Mesendoderm (in vitro differentiated cells): Measurements from ENCODE around the gene AGAP1.

Source experiments
- DNase-seq: peaks from one replicate; pipeline ENCODE4 v3.0.0; 2013
- H2AK5ac ChIP-seq: 2 replicates; pipeline ENCODE4 v1.6.1; 2013; ENCODE audit warnings: low read length, inconsistent platforms
- H2BK120ac ChIP-seq: 2 replicates; pipeline ENCODE4 v1.6.1; 2013; ENCODE audit warnings: low read depth, mild to moderate bottlenecking, low read length, moderate library complexity, mixed read lengths
- H2BK15ac ChIP-seq: replicated peaks from 2 replicates; pipeline ENCODE4 v1.6.1; 2013; ENCODE audit warnings: low read depth, mild to moderate bottlenecking, moderate library complexity
- H2BK5ac ChIP-seq: 2 replicates; pipeline ENCODE4 v1.6.1; 2013; ENCODE audit warnings: low read length, inconsistent platforms
- H3K18ac ChIP-seq: 2 replicates; pipeline ENCODE4 v1.6.1; 2013; ENCODE audit warnings: mild to moderate bottlenecking, low read length, mixed read lengths
- H3K23ac ChIP-seq: one replicate; pipeline ENCODE4 v1.6.1; 2013; ENCODE audit warnings: low read length
- H3K27ac ChIP-seq: 2 replicates; pipeline ENCODE4 v1.5.1; 2013; ENCODE audit warnings: low read depth, mild to moderate bottlenecking, inconsistent platforms, low read length, moderate library complexity
- H3K27me3 ChIP-seq: 2 replicates; pipeline ENCODE4 v1.6.1; 2013; ENCODE audit warnings: low read length, control low read depth, mild to moderate bottlenecking, inconsistent platforms; ENCODE audit not compliant: insufficient read depth, poor library complexity
- H3K36me3 ChIP-seq: 2 replicates; pipeline ENCODE4 v1.6.1; 2013; ENCODE audit warnings: low read length, inconsistent platforms; ENCODE audit not compliant: control insufficient read depth, insufficient read depth
- H3K4ac ChIP-seq: one replicate; pipeline ENCODE4 v1.6.1; 2013; ENCODE audit warnings: low read depth, mild to moderate bottlenecking, low read length, moderate library complexity
- H3K4me1 ChIP-seq: 2 replicates; pipeline ENCODE4 v1.6.1; 2013; ENCODE audit warnings: low read depth, low read length, inconsistent platforms; ENCODE audit not compliant: control insufficient read depth
- H3K4me2 ChIP-seq: 2 replicates; pipeline ENCODE4 v1.6.1; 2013; ENCODE audit warnings: low read length
- H3K4me3 ChIP-seq: 2 replicates; pipeline ENCODE4 v1.5.1; 2013; ENCODE audit warnings: mild to moderate bottlenecking, low read length
- H3K56ac ChIP-seq: one replicate; pipeline ENCODE4 v1.6.1; 2013; ENCODE audit warnings: low read length
- H3K79me1 ChIP-seq: 2 replicates; pipeline ENCODE4 v1.6.1; 2013; ENCODE audit warnings: low read length, inconsistent platforms
- H3K79me2 ChIP-seq: 2 replicates; pipeline ENCODE4 v1.6.1; 2013; ENCODE audit warnings: mild to moderate bottlenecking, low read length; ENCODE audit not compliant: control insufficient read depth, insufficient read depth
- H3K9ac ChIP-seq: 2 replicates; pipeline ENCODE4 v1.6.1; 2013; ENCODE audit warnings: low read length, inconsistent platforms
- H4K5ac ChIP-seq: one replicate; pipeline ENCODE4 v1.6.1; 2013; ENCODE audit warnings: low read length
- H4K8ac ChIP-seq: one replicate; pipeline ENCODE4 v1.6.1; 2013; ENCODE audit warnings: low read depth, mild to moderate bottlenecking, control low read depth, low read length, moderate library complexity
- WGBS: extraction: QIAGEN DNeasy Blood & Tissue Kit; methylation state at CpG from one replicate; pipeline ENCODE4 v1.1.7; 2013; ENCODE audit warnings: low lambda C conversion rate, missing lambda C conversion rate; ENCODE audit not compliant: insufficient coverage; ENCODE audit errors: extremely low coverage; 5-methylcytosine and 5-hydroxymethylcytosine counted together

The AGAP1 gene

GRCh38 chr2:236026841-236027240, 533.0 kb downstream of the AGAP1 start:
- Histone ChIP-seq H3K27ac (no peak overlapping the region), H3K79me2 (no peaks in the 10 kb centered on the region), H3K79me1 (no peaks in the 10 kb centered on the region), H2BK15ac (no peak overlapping the region), H4K8ac (no peak overlapping the region), H3K4me1 (no peaks in the 10 kb centered on the region), H2BK120ac (no peak overlapping the region), H3K4ac (no peak overlapping the region), H4K5ac (no peak overlapping the region), H3K4me3 (no peak overlapping the region), H3K27me3 (no peaks in the 10 kb centered on the region), H3K4me2 (no peak overlapping the region), H3K9ac (no peak overlapping the region), H3K36me3 (no peaks in the 10 kb centered on the region), H3K23ac (no peak overlapping the region), H3K56ac (no peak overlapping the region), H3K18ac (no peak overlapping the region), H2AK5ac (no peak overlapping the region), H2BK5ac (no peak overlapping the region)
- no CpG with 5 or more reads among the region's 4 CpGs for whole genome bisulfite sequencing
- DNase-seq, result no peak

GRCh38 chr2:236028066-236028465, 534.2 kb downstream of the AGAP1 start:
- no peaks in the 10 kb centered on the region for H3K79me1 ChIP-seq
- no peak overlapping the region for H2BK15ac ChIP-seq
- H3K9ac ChIP-seq, result no peak overlapping the region
- no peak overlapping the region for H3K4me2 ChIP-seq
- H2AK5ac ChIP-seq, result no peak overlapping the region
- no peak overlapping the region for H3K4ac ChIP-seq
- H3K27me3 ChIP-seq, result no peaks in the 10 kb centered on the region
- no peak overlapping the region for H3K27ac ChIP-seq
- H3K4me3 ChIP-seq, result no peak overlapping the region
- no peak overlapping the region for H3K23ac ChIP-seq
- no peaks in the 10 kb centered on the region for H3K79me2 ChIP-seq
- no peak overlapping the region for H4K8ac ChIP-seq
- no peak overlapping the region for H3K18ac ChIP-seq
- no peak overlapping the region for H4K5ac ChIP-seq
- H2BK120ac ChIP-seq, result no peak overlapping the region
- H3K36me3 ChIP-seq, result no peaks in the 10 kb centered on the region
- no peak for DNase-seq
- no peak overlapping the region for H2BK5ac ChIP-seq
- WGBS, result no CpG with 5 or more reads among the region's 4 CpGs
- no peaks in the 10 kb centered on the region for H3K4me1 ChIP-seq
- no peak overlapping the region for H3K56ac ChIP-seq

DNA sequence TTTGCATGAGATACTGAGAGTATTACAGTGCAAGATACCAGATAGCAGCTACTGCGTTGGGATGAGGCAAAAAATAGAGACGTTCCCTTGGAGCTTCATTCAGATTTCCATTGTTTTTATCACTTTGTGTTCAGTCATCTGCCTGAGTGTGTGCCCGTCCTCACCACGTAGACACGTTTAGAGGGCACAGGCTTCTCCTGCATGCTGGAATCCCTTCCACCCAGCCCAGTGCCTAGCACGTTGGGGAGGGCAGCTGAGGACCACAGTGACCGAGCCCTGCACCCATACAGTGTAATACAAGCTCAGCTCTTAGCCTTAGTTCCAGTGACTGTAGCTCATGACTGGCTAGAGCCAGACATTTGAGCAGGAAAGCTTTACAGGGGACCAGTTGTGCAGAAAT, 539.6 kb downstream of the AGAP1 start:
- no peaks in the 10 kb centered on the region for H3K79me1 ChIP-seq
- peak overlapping the region; percentile 45 for H3K23ac ChIP-seq
- no peak overlapping the region for H3K4me3 ChIP-seq
- H2BK15ac ChIP-seq, result no peak overlapping the region
- H3K4me1 ChIP-seq, result no peaks in the 10 kb centered on the region
- H3K9ac ChIP-seq, result no peak overlapping the region
- H3K27me3 ChIP-seq, result no peaks in the 10 kb centered on the region
- H3K4me2 ChIP-seq, result no peak overlapping the region
- no CpG with 5 or more reads among the region's 7 CpGs for WGBS
- H3K27ac ChIP-seq, result no peak overlapping the region
- no peak for DNase-seq
- no peak overlapping the region for H2BK120ac ChIP-seq
- H3K56ac ChIP-seq, result no peak overlapping the region
- H2AK5ac ChIP-seq, result no peak overlapping the region
- no peak overlapping the region for H4K8ac ChIP-seq
- H3K18ac ChIP-seq, result no peak overlapping the region
- H4K5ac ChIP-seq, result no peak overlapping the region
- no peak overlapping the region for H2BK5ac ChIP-seq
- no peaks in the 10 kb centered on the region for H3K36me3 ChIP-seq
- no peak overlapping the region for H3K4ac ChIP-seq
- H3K79me2 ChIP-seq, result no peaks in the 10 kb centered on the region

DNA sequence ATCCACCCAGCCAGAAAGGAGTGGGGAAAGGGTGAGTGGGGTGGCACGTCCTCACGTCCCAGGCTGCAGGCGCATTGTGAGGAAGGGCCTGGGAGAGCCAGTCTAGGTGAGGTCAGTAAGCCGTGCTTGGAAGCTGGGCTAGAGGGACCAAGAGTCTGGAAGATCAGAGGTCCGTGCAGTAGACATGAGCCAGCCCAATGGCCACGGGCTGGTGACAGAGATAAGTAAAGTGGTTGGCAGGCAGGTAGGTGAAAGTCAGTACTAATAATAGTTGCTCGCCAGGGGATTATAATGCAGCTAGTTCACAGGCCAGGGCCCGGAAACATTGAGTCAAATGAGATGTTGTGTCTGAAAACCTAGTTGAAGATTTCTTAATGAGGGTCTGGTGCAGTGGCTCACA, 541.1 kb downstream of the AGAP1 start:
- no peak for DNase-seq
- Histone ChIP-seq H3K4me3 (no peak overlapping the region), H3K18ac (no peak overlapping the region), H3K79me2 (no peaks in the 10 kb centered on the region), H2BK15ac (no peak overlapping the region), H3K23ac (no peak overlapping the region), H3K36me3 (no peaks in the 10 kb centered on the region), H3K4me1 (no peaks in the 10 kb centered on the region), H4K8ac (no peak overlapping the region), H3K79me1 (no peaks in the 10 kb centered on the region), H3K4me2 (no peak overlapping the region), H3K4ac (no peak overlapping the region), H3K9ac (no peak overlapping the region), H3K27me3 (no peaks in the 10 kb centered on the region), H3K27ac (no peak overlapping the region), H3K56ac (no peak overlapping the region), H2AK5ac (no peak overlapping the region), H4K5ac (no peak overlapping the region), H2BK5ac (no peak overlapping the region), H2BK120ac (no peak overlapping the region)
- WGBS, result no CpG with 5 or more reads among the region's 8 CpGs

GRCh38 chr2:236036045-236036444, 542.2 kb downstream of the AGAP1 start:
- H4K5ac ChIP-seq, result no peak overlapping the region
- H3K27ac ChIP-seq, result no peak overlapping the region
- whole genome bisulfite sequencing, result no CpG with 5 or more reads among the region's 16 CpGs
- H4K8ac ChIP-seq, result no peak overlapping the region
- H3K79me2 ChIP-seq, result no peaks in the 10 kb centered on the region
- no peaks in the 10 kb centered on the region for H3K4me1 ChIP-seq
- no peaks in the 10 kb centered on the region for H3K27me3 ChIP-seq
- DNase-seq, result no peak
- no peak overlapping the region for H2AK5ac ChIP-seq
- no peak overlapping the region for H3K9ac ChIP-seq
- no peak overlapping the region for H2BK5ac ChIP-seq
- no peaks in the 10 kb centered on the region for H3K36me3 ChIP-seq
- H2BK120ac ChIP-seq, result no peak overlapping the region
- H3K4me2 ChIP-seq, result no peak overlapping the region
- H3K56ac ChIP-seq, result no peak overlapping the region
- H3K4me3 ChIP-seq, result no peak overlapping the region
- H2BK15ac ChIP-seq, result no peak overlapping the region
- H3K18ac ChIP-seq, result no peak overlapping the region
- H3K23ac ChIP-seq, result no peak overlapping the region
- no peak overlapping the region for H3K4ac ChIP-seq
- H3K79me1 ChIP-seq, result no peaks in the 10 kb centered on the region

GRCh38 chr2:236038096-236038495, 544.3 kb downstream of the AGAP1 start:
- Histone ChIP-seq H3K56ac (no peak overlapping the region), H2AK5ac (no peak overlapping the region), H3K4me1 (no peaks in the 10 kb centered on the region), H3K79me2 (no peaks in the 10 kb centered on the region), H3K4ac (no peak overlapping the region), H4K8ac (no peak overlapping the region), H2BK120ac (no peak overlapping the region), H3K27ac (no peak overlapping the region), H3K9ac (no peak overlapping the region), H3K4me3 (no peak overlapping the region), H3K4me2 (no peak overlapping the region), H3K27me3 (no peaks in the 10 kb centered on the region), H4K5ac (no peak overlapping the region), H3K23ac (no peak overlapping the region), H2BK5ac (no peak overlapping the region), H3K36me3 (no peaks in the 10 kb centered on the region), H3K79me1 (no peaks in the 10 kb centered on the region), H2BK15ac (no peak overlapping the region), H3K18ac (no peak overlapping the region)
- DNase-seq, result no peak
- no CpG with 5 or more reads among the region's 7 CpGs for WGBS
